Stimulated activated CD8-positive, alpha-beta memory T cell treated with anti-CD3 and anti-CD28 coated beads, Interleukin-7, amount 100 ng/mL, for 4 hours (primary cell): ENCODE measurements around the gene PYGM.
A peak's percentile ranks its signal among the peaks of the same experiment; 100 is the strongest.

Experiments
- DNase-seq, 2 donors: peaks; one replicate each; pipeline ENCODE4 v3.0.0-alpha.2; 2020; ENCODE audit warnings: low read depth in 2 of 2

PYGM gene

DNA sequence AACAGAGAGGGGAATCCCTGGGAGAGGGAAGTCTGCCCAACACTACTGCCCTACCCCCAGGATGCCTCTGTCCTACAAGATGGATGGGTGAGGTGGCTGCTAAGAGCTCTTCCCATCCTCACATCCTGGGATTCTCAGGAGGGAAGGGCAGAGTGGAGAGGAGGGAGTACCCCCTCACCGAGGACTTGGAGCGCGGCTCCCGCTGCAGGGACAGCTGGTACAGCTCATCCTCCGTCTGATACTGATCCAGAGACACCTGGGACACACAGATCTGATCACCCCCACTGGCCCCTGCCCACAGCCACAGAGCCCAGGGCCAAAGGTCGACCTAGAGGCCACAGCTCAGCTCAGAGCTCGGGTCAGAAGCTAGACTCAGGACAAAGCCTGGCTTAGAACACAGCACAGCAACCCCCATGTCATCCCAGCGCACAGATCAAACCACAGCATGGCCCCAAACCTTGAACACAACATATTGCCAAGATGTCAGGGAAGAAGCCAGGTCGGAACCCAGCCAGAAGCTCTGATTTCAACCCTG is 24.0 kb downstream of the PYGM start:
- DNase-seq = no peak

GRCh38 chr11:64734811-64735724 is 24.7 kb downstream of the PYGM start:
- no peak for DNase-seq

- no peak for DNase-seq
These were observed 28.2 kb downstream of the PYGM start for GRCh38 chr11:64731601-64732000.

DNA sequence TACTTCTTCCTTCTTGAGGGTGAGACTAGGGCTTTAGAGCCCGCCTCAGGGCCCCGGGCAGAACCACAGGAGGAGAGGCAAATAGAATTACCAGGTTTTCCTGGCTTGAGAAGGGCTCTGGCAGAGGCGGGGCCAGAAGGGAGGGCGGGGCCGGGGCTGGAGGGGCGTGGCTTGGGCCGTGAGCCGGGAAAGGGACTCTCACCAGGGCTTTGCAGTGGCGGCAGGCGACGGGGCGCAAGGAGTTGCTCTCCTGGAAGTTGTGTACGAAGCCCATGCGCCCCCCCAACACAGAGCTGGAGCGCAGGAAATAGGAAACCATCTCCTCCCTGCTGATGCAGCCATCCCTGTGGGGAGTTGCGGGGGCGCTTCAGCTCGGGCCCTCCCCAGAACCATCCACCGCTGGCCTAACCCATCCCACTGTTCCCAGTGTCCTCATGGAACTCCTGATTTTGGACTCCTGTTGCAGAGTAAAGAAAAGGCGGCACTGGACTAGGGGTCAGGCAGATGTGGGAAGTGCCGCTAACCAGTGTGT is 29.9 kb downstream of the PYGM start:
- DNase-seq = no peak

- DNase-seq = no peak
These were observed 30.9 kb downstream of the PYGM start for GRCh38 chr11:64728757-64729365.

GRCh38 chr11:64726867-64727530 is 32.8 kb downstream of the PYGM start:
- no peak for DNase-seq

DNA sequence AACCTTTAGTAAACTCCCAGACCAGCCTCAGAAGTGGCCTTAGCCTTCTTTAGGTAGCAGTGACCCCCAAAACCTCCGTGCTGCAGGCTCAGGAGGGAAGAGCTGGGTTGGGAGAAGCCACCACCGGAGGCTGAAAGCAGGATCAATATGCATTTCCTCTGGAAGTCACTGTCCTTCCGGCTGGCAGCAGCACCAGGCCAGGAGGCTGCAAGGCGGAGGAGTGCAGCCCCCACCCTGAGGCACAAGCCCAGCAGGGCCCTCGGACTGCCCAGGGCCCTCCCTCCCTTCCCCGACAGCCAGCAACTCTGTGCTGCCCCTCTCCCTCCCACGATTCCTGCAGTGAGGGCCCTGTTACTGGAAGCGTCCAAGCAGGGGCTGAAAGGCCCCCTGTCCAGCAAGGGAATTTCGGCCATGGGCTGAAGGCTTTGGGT is 33.5 kb downstream of the PYGM start:
- DNase-seq = no peak

GRCh38 chr11:64724863-64725532 is 34.8 kb downstream of the PYGM start:
- no peak for DNase-seq

- no peak for DNase-seq
These were observed 35.6 kb downstream of the PYGM start for GRCh38 chr11:64723907-64724862.

DNA sequence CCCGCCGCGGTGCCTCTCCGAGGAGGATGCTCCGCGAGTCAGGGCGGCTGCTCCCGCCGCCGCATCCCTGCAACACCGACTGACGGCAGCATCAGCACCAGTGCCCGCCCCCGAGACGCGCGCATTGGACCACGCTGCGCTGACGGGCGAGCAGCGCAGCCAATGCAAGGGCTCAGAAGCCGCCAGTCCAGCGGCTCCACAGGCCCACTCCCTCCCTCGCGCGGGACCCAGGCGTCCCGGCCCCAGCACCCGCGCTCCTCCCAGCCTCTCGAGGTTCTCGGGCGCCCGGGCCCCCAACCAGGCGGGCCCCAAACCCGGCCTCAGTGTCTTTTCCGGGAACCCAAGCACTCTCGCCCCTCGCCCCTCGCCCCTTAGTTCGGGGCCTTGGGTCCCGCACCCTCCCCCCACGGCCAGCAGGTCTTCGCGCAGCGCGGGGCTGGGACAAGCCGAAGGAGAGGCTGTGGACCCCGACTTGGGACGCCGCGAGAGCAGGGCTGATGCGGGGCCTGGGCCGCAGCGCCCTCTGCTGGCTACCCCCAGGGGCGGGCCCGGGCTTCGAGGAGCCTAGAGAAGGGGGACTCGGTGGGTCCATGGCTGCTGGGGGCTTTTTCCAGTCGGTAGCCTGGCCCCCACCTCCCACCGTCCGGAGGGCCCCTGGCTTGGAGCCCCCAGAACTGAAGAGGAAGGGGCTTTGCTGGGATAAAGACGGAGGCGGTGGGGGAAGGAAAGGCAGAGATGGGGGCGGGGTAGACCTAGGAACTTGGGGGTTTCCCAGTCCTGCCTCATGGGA is 36.5 kb downstream of the PYGM start, which contains the start of gene NRXN2:
Gene NRXN2, minus strand, starts transcription at position 81 of the 790 bp plus-strand sequence. CDS start 9,498 bp downstream, outside the sequence.
- DNase-seq = peak; percentile 62 to 80

GRCh38 chr11:64722141-64723065 is 37.4 kb downstream of the PYGM start:
- no peak for DNase-seq

DNA sequence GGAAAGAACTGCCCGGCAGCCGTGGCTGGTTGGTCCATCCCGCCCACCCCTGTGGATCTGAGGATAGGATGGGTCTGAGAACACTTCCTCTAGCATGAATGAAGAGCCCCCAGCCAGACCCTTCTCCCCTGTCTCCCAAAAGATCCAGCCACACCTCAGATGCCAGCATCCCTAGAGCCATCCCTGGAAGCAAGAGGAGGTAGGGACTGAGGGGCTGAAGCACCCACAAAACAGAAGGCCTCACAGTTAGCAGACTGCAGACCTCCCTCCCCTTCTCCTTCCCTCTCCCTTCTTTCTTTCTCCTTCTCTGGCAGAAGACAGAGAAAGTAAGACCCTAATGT is 38.4 kb downstream of the PYGM start:
- DNase-seq = no peak

- DNase-seq = no peak
These were observed 39.0 kb downstream of the PYGM start for GRCh38 chr11:64720640-64721358.

- DNase-seq = no peak
These were observed 39.6 kb downstream of the PYGM start for GRCh38 chr11:64720167-64720566.

DNA sequence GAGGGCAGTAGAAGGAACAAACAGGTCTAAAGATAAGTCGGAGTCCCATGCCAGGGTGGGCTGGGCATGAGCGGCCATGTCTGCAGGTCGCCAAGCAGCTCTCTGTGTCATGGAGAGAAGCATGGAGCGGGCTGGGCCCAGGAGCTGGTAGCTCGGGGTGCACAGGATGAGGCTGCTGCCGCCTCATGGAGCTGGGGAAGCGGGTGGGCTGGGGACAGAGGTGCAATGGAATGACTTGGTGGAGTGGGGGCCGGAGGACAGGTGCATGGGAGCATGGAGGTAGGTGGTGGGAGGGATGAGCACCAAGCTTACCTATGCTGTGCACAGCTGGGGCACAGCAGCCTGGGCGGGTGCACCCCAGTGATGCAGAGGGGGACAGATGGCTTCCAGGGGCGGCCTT is 40.4 kb downstream of the PYGM start:
- DNase-seq = no peak

DNA sequence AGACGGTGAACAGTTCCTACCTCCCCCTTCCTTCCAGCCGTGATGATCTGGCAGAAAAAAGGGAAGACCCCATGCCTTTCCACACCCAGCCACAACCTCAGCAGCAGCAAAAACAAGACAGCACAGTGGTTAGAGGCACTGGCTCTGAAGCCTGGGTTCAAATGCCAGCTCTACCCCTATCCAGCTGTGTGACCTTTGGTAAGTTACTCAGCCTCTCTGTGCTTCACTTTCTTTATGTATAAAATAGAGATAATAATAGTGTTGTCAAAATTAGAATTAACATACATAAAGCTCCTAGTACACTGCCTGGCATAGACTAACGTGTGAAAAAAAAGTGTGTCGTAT is 41.0 kb downstream of the PYGM start:
- DNase-seq = no peak

DNA sequence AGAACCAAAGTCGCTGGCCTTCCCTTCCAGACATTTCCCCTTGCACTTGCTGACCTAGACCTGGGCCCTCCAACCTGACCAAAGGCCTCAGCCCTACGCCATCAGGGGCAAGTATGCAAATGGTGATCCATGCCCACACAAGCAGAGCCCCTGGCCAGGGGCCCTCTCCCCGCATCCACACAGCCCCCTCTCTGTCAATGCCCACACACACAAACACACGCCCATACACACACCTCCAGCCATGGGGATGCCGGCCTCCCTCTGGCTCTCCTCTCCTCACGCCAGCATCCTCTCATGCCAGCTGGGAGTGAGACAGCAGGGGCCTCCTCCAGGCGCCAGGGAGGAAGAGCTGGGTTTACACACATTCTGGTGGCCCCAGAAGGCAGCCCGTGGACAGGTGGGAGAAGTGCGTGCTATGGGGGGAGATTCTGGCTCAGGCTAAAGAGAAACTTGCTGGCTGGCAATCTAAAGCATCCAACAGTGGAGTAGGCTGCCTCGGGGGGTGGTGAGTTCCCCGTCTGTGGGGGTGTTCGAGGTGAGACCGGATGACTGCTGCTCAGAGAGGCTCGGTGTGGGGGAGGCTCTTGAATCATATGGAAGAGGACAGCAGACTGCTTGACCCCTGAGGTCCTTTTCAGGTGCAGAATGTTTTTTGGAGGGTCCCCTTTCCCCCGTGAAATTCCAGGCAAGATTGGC is 41.5 kb downstream of the PYGM start:
- DNase-seq = no peak
